ENCODE measurements around the gene SMIM45.

SMIM45 gene

DNA sequence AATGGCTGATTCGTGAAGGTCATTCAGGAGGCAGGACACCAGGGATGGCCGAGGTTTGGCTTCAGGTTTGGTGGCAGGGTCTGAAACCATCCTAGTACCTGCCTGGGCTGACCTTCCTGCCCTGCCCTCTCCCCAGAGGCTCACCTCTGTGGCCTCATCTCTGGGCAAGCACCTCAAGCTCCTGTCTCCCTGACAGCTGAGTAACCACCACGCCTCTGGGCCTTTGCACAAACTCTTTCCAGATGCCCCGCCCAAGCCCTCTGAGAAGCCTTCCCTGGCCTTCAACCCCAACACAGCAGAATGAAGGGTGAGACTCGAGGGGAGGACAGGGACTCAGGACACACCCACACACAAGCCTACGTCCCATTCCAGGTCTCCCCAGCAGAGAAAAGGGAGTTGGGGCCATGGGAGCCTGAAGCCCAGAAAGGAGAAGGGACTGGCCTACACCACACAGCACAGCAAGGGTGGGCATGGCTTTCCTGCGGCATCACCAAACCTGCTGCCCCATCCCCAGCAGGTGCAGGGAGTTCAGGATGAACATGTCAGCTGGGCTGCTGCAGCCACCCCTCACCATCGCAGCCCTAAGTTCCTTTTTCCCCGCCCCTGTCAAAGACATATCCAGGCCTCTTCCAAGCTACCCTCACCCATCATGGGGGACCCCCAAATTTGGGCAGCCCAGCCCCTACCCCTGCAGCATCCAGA, 39.5 kb upstream of the SMIM45 start:
- TF ChIP-seq CTCF (IDR thresholded peaks at IDR 0.05; ENCODE audit: low read depth, low read length), result no peak
- no peak overlapping the region for H3K4me3 ChIP-seq (replicated peaks in 1 of 2; ENCODE audit: low read depth in 2 of 2, low read length in 2 of 2)
- DNase-seq (ENCODE audit: low read depth in 2 of 2), result no peak

- TF ChIP-seq CTCF (IDR thresholded peaks at IDR 0.05; ENCODE audit: low read depth, low read length), result no peak
- no peak for DNase-seq (ENCODE audit: low read depth in 2 of 2)
- H3K4me3 ChIP-seq (replicated peaks in 1 of 2; ENCODE audit: low read depth in 2 of 2, low read length in 2 of 2), result no peak overlapping the region
Measured at GRCh38 chr22:41913040-41913719, 38.8 kb upstream of the SMIM45 start.

DNA sequence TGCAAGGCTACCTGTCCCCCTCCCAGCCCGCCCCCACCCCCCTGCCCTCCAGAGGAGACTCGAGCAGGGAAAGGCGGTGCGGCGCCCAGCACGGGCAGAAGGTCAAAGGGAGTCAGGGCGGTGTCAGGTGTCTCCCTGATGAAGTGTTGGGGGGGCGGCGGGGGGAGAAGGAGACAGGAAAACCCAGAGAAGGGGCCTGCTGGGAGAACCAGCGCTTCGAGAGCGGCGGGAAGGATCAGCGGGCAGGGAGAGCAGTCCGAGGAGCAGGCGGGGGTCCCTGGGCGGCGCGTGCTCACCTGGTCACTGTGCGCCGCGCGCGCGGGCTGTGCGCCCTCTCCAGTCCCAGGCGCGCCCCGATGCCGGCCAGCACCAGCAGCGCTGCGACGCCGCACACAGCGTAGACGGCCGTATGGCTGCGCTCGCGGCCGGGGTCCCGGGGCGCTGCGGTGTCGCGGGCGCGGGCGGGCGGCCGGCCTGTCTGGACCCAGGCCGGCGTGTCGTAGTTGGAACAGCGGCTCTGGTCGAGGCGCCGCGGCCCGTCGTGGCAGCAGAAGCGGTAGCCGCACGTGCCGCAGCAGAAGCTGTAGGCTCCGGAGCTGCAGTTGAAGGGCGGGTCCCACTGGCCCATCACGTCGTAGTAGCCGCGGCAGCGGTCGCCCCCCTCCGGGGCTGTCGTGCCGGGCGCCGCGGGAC, 38.0 kb upstream of the SMIM45 start:
- DNase-seq (ENCODE audit: low read depth in 2 of 2), result no peak
- TF ChIP-seq CTCF (IDR thresholded peaks at IDR 0.05; ENCODE audit: low read depth, low read length), result no peak
- H3K4me3 ChIP-seq (replicated peaks in 1 of 2; ENCODE audit: low read depth in 2 of 2, low read length in 2 of 2), result no peak overlapping the region

GRCh38 chr22:41914611-41915034, 37.3 kb upstream of the SMIM45 start:
- no peak for TF ChIP-seq CTCF (IDR thresholded peaks at IDR 0.05; ENCODE audit: low read depth, low read length)
- H3K4me3 ChIP-seq (replicated peaks in 1 of 2; ENCODE audit: low read depth in 2 of 2, low read length in 2 of 2), result no peak overlapping the region
- DNase-seq (ENCODE audit: low read depth in 2 of 2), result no peak

DNA sequence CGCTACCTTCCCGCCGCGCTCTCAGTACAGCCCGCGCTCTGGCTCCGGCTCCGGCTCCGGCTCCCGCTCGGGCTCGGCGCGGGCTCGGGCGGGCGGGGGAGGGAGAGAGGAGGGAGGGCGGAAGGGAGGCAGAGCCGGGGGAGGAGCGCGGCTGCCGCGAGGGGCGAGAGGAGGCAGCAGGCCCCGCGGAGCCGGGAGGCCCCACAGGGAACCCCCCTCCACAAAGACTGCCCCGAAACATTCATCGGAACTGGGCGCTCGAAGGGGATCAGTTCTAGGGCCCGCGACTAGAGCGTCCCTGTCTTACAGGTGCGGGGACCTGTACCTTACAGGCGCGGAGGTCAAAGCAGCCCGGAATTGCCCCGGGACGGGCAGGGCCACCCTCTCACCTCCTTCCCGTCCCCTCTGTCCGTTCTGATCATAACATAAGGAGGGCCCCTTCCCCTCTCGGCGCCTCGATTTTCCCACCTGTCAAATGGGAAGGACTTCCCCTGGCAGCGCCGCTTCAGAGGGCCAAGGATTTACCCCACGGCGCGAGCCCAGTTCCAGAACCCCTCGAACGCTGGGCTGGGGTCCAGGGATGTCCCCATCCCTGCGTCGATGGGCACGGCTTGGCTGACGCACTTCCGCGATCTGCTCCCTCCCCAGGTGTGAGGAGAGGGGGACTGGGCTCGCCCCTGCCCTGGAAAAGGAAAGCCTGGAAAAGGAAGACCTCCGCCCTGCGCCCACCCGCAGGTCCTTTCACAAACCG, 36.7 kb upstream of the SMIM45 start, which contains the start of gene SHISA8:
Gene SHISA8, minus strand, starts transcription at position 40 of the 751 bp plus-strand sequence. CDS start 407 bp downstream, outside the sequence.
- DNase-seq (ENCODE audit: low read depth in 2 of 2), result peak in 1 of 2 donors; percentile 56
- TF ChIP-seq CTCF (IDR thresholded peaks at IDR 0.05; ENCODE audit: low read depth, low read length), result no peak
- H3K4me3 ChIP-seq (replicated peaks in 1 of 2; ENCODE audit: low read depth in 2 of 2, low read length in 2 of 2), result no peak within 1 kb of the TSS

DNA sequence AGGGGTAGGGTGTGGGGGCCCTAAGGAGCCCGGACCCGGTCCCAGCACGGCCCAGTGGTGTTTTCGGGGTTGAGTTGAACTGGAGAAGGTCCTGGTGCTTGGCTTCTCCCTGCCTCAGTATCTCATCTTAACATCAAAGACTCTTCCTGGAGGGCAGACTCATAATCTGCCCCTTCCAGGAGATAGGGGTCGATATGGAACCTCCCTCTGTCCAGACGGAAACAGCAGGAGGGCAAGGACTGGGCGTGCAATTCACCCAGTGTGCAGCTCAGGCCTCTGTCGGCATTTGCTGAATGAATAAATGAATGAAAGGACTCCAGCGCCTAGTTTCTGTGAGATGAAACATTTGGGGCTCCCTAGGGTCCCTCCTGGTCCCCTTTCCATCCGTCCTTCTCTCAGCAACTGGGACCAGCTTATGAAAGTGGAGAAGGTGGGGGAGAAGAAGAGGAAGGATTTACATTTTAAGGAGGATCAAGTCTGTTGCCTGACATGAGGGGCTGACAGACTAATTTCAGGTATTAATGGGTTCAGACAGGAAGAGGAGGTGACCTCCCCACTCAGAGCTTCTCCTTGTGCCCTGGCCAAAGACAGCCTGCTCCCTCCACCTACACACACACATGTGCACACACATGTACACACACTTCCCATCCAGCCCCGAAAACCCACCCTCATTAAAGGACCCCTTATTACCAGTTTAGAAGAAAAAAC, 36.0 kb upstream of the SMIM45 start:
- no peak for TF ChIP-seq CTCF (IDR thresholded peaks at IDR 0.05; ENCODE audit: low read depth, low read length)
- DNase-seq (ENCODE audit: low read depth in 2 of 2), result no peak
- no peak overlapping the region for H3K4me3 ChIP-seq (replicated peaks in 1 of 2; ENCODE audit: low read depth in 2 of 2, low read length in 2 of 2)
